ENCODE results near the gene CHRNA5. TPM values are rescaled to one million over a fixed set of nuclear protein-coding genes. Genes with fewer than 3 reads are reported as not detected.

The CHRNA5 gene
- total and polyA plus RNA-seq, 12 donors = 0.49 to 3.9 (median 2.3) TPM

DNA sequence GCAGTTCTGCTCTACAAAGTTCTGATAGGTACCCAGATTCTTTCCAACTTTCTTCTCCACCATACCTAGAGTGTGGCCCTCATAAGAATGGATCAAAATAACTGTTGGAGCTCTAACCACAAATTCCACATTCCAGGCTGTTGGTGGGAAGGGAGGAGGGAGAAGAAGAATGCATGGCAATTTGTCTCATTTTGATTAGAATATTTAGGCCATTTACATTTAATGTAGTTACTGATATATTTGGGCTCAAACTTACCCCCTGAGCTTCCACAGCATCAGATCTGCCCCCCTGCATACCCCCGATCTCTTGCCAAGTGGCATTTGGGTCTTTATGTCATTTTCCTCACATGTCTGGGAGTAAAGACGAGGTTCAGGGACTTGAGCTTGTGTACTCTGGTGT is 68.0 kb downstream of the CHRNA5 start:
- intact Hi-C loops (cut with DNase I) = loop anchor here in 2 of 10 donors (10.0 kb wide), 2 partner anchors 61 to 551 kb away; no protein-coding TSS in a partner anchor
- Histone ChIP-seq H3K9me3 (peaks cover 0 to 19% (median 0%) of the 10 kb centered on the region in 11 donors), H3K4me1 (no peaks in the 10 kb centered on the region), H3K4me3 (no peak overlapping the region), H3K27ac (no peak overlapping the region), H3K36me3 (no peaks in the 10 kb centered on the region), H3K27me3 (peaks cover 0 to 11% (median 3%) of the 10 kb centered on the region in 7 donors)
- DNase-seq = no peak
- ATAC-seq = no peak
- TF ChIP-seq, protein P1, sequence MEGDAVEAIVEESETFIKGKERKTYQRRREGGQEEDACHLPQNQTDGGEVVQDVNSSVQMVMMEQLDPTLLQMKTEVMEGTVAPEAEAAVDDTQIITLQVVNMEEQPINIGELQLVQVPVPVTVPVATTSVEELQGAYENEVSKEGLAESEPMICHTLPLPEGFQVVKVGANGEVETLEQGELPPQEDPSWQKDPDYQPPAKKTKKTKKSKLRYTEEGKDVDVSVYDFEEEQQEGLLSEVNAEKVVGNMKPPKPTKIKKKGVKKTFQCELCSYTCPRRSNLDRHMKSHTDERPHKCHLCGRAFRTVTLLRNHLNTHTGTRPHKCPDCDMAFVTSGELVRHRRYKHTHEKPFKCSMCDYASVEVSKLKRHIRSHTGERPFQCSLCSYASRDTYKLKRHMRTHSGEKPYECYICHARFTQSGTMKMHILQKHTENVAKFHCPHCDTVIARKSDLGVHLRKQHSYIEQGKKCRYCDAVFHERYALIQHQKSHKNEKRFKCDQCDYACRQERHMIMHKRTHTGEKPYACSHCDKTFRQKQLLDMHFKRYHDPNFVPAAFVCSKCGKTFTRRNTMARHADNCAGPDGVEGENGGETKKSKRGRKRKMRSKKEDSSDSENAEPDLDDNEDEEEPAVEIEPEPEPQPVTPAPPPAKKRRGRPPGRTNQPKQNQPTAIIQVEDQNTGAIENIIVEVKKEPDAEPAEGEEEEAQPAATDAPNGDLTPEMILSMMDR (IDR thresholded peaks at IDR 0.05) = no peak
- 95 to 97% methylated on average over 2 of the region's 2 CpGs for WGBS, 2 donors

DNA sequence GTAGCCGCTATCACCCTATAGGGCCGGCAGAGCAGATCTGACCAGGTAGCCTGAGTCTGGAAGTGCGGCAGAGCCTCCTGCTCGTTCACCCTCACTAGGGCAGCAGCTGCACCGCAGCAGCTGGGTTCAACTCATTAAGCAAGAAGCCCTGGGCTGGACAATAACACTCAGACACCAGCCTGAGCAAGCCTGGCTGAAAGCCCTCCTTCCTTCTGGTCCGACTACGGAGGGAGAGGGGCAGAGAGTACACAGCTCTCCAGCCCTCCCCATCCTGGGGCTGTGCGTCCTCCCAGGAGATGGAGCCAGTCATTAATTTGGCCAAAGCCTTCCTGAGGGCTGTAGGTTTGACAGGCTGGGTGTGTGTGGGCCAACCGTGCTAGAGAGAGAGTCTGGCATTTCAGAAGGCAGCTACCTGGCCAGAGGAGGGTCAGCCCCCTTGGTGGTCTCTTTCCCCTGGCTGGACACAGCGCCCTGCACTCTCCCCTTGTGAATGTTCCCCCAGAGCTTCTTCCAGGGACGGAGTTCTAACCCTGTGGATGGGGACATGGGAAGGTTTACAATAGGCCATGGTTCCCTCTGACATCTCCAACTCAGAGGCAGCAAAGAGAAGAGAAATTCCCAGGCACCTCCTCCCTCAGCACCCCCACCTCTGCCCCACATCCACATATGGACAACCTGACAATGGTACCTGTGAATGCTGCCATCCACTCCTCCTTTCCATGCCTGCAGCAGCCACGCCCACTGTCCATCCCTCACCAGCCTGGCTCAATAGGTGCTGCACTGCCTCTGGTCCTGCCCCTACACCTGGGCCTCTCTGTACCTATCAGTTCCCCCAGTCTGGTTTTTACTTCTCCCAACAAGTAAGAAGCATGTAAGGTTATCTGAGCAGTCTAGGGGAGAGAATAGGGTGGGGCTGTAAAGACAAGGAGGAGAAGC is 69.2 kb downstream of the CHRNA5 start:
- Histone ChIP-seq H3K36me3 (no peaks in the 10 kb centered on the region), H3K4me1 (no peaks in the 10 kb centered on the region), H3K27ac (no peak overlapping the region), H3K9me3 (peaks cover 0 to 19% (median 0%) of the 10 kb centered on the region in 11 donors), H3K27me3 (peaks cover 0 to 14% (median 5%) of the 10 kb centered on the region in 7 donors), H3K4me3 (no peak overlapping the region)
- intact Hi-C loops (cut with DNase I) = loop anchor here in 6 of 10 donors (5.0 to 10.0 kb wide), 5 partner anchors 60 to 550 kb away; no protein-coding TSS in a partner anchor
- DNase-seq (no peak), ATAC-seq (no peak)
- TF ChIP-seq, protein P1 (IDR thresholded peaks at IDR 0.05) = no peak
- 84 to 87% methylated on average over 12 of the region's 12 CpGs for WGBS, 2 donors

DNA sequence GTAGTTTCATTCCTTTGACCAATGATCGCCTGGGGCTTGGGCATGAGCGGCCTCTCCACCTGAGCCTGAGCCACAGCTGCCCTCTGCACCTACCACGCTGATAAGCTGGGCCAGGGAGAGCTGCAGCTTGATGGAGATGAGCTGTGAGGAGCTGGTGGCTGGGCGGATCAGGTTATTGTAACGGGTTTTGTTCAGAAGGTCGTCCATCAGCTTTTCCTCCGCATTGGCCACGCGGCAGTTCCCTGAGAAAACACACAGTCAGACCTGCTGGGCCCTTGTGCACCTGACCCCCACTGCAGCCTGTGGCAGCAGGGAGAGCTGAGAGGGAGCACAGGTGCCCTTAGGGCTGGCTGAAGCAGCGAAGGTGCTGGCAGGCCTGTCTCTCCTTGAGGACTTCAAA is 70.0 kb downstream of the CHRNA5 start:
- TF ChIP-seq, protein P1 (IDR thresholded peaks at IDR 0.05) = no peak
- intact Hi-C loops (cut with DNase I) = loop anchor here in 6 of 10 donors (5.0 to 10.0 kb wide), 5 partner anchors 59 to 549 kb away; no protein-coding TSS in a partner anchor
- no peak overlapping the region for H3K27ac ChIP-seq
- no peaks in the 10 kb centered on the region for H3K36me3 ChIP-seq
- WGBS, 2 donors = 84 to 87% methylated on average over 10 of the region's 10 CpGs
- no peak for ATAC-seq
- peaks cover 0 to 19% (median 0%) of the 10 kb centered on the region in 11 donors for H3K9me3 ChIP-seq
- no peak for DNase-seq
- H3K4me1 ChIP-seq = peaks cover 0 to 2% (median under 1%) of the 10 kb centered on the region in 9 donors
- peaks cover 0 to 19% (median 10%) of the 10 kb centered on the region in 7 donors for H3K27me3 ChIP-seq
- H3K4me3 ChIP-seq = no peak overlapping the region

DNA sequence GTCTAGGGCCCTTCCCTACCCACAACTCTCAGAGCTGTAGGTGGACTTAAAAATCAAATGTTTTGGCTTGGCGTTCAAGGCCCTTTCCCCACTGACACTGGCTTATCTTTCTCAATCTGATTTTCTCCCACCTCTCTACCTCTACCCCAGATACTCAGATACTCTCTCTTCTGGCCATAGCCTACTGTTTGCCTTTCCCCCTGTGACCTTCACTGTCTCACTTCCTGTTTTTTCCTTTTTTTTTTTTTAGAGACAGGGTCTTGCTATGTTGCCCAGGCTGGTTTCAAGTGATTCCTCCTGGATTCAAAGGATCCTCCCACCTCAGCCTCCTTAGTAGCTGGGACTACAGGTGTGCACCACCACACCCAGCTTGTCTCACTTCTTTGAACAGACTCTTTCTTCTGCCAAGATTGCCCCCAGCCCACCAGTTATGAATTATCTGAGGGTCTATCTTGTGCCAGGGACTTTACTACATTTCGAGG is 71.1 kb downstream of the CHRNA5 start:
- no peak overlapping the region for H3K4me3 ChIP-seq
- WGBS, 2 donors = 88% methylated on average over 2 of the region's 2 CpGs
- no peak overlapping the region for H3K27ac ChIP-seq
- peaks cover 0 to 19% (median 0%) of the 10 kb centered on the region in 11 donors for H3K9me3 ChIP-seq
- DNase-seq (no peak), ATAC-seq (no peak)
- TF ChIP-seq, protein P1 (IDR thresholded peaks at IDR 0.05) = no peak
- H3K4me1 ChIP-seq = peaks cover 8 to 12% (median 10%) of the 10 kb centered on the region in 9 donors
- intact Hi-C loops (cut with DNase I) = loop anchor here in 6 of 10 donors (5.0 to 10.0 kb wide), 5 partner anchors 58 to 548 kb away; no protein-coding TSS in a partner anchor
- peaks cover 5 to 30% (median 20%) of the 10 kb centered on the region in 7 donors for H3K27me3 ChIP-seq
- no peaks in the 10 kb centered on the region for H3K36me3 ChIP-seq
